Measurements from ENCODE around the gene PROX1.

GRCh38 chr1:213984387-213985208, 3.2 kb upstream of the PROX1 start:
- TF ChIP-seq CTCF (IDR thresholded peaks at IDR 0.05; ENCODE audit: insufficient read depth, low read depth, low read length) = no peak
- TF ChIP-seq EZH2 (IDR thresholded peaks at IDR 0.05; ENCODE audit: insufficient read depth, low read length) = no peak
